ENCODE results near the gene ELF2. TPM values are rescaled to one million over a fixed set of nuclear protein-coding genes. Genes with fewer than 3 reads are reported as not detected.

ELF2 gene
- total RNA-seq, 4 donors from 2014 or later: 58.1 to 76.6 (median 65.0) TPM

GRCh38 chr4:139108567-139109128, 68.4 kb downstream of the ELF2 start:
- WGBS, 2 donors: 86 to 88% methylated on average over 6 of the region's 6 CpGs
- Histone ChIP-seq H3K9me3 (no peaks in the 10 kb centered on the region), H3K27me3 (no peaks in the 10 kb centered on the region), H3K36me3 (no peaks in the 10 kb centered on the region), H3K27ac (no peak overlapping the region), H3K4me3 (replicated peaks in 1 of 3) (no peak overlapping the region), H3K4me1 (no peaks in the 10 kb centered on the region)
- no peak for DNase-seq
- TF ChIP-seq POLR2A (IDR thresholded peaks at IDR 0.05): no peak
- TF ChIP-seq, protein P1, sequence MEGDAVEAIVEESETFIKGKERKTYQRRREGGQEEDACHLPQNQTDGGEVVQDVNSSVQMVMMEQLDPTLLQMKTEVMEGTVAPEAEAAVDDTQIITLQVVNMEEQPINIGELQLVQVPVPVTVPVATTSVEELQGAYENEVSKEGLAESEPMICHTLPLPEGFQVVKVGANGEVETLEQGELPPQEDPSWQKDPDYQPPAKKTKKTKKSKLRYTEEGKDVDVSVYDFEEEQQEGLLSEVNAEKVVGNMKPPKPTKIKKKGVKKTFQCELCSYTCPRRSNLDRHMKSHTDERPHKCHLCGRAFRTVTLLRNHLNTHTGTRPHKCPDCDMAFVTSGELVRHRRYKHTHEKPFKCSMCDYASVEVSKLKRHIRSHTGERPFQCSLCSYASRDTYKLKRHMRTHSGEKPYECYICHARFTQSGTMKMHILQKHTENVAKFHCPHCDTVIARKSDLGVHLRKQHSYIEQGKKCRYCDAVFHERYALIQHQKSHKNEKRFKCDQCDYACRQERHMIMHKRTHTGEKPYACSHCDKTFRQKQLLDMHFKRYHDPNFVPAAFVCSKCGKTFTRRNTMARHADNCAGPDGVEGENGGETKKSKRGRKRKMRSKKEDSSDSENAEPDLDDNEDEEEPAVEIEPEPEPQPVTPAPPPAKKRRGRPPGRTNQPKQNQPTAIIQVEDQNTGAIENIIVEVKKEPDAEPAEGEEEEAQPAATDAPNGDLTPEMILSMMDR (IDR thresholded peaks at IDR 0.05): no peak
- intact Hi-C loops (cut with DNase I): loop anchor here (10.0 kb wide), 1 partner anchor 46 kb away; no protein-coding TSS in a partner anchor

DNA sequence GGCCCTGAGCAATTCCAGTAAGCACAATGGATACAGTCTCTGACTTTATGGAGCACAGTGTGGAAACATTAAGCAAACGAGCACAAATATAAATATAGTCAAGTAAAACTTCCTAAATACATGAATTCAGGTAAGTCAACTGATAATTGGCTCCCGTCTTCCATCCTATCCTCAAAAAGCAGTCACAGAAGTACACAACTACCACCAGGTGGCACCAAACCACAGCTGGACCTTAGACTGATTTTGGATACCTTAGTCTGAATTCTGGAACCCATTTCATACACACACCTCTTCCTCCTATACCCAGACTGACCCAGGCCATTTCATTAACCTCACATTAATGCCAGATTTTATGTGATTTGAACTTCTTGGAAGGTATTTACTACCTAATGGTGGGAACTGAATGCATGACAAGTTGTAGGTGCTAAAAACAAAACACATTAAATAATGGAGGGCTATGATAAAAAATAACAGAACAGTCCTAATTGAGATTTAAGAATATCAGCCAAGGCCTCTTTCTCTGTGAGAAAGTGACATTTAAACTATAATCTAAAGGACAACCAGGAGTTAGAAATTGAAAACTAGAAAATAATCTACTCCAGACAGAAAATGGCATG, 77.5 kb downstream of the ELF2 start:
- Histone ChIP-seq H3K4me3 (replicated peaks in 1 of 3) (no peak overlapping the region), H3K4me1 (no peaks in the 10 kb centered on the region), H3K27me3 (no peaks in the 10 kb centered on the region), H3K9me3 (no peaks in the 10 kb centered on the region), H3K36me3 (no peaks in the 10 kb centered on the region), H3K27ac (no peak overlapping the region)
- no peak for TF ChIP-seq POLR2A (IDR thresholded peaks at IDR 0.05)
- TF ChIP-seq, protein P1 (IDR thresholded peaks at IDR 0.05): peak; percentile 34 to 94 (median 80)
- WGBS, 2 donors: 4 to 9% methylated on average over 2 of the region's 2 CpGs
- DNase-seq: peak; percentile 68 to 83
- intact Hi-C loops (cut with DNase I): loop anchor here (5.0 kb wide), 1 partner anchor 193 kb away; no protein-coding TSS in a partner anchor

DNA sequence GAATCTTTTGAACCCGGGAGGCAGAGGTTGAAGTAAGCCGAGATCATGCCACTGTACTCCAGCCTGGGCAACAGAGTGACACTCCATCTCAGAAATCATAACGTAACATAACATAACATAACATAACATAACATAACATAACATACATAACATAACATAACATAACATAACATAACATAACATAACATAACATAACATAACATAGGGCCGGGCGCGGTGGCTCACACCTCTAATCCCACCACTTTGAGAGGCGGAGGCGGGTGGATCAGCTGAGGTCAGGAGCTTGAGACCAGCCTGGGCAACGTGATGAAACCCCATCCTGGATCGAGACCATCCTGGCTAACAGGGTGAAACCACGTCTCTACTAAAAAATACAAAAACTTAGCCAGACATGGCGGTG, 84.7 kb downstream of the ELF2 start:
- no peaks in the 10 kb centered on the region for H3K27me3 ChIP-seq
- DNase-seq: no peak
- intact Hi-C loops (cut with DNase I): no loop called here
- no peaks in the 10 kb centered on the region for H3K36me3 ChIP-seq
- H3K9me3 ChIP-seq: no peaks in the 10 kb centered on the region
- WGBS, 2 donors: 87 to 90% methylated on average over 12 of the region's 12 CpGs
- TF ChIP-seq, protein P1 (IDR thresholded peaks at IDR 0.05): no peak
- TF ChIP-seq POLR2A (IDR thresholded peaks at IDR 0.05): no peak
- no peaks in the 10 kb centered on the region for H3K4me1 ChIP-seq
- H3K27ac ChIP-seq: no peak overlapping the region
- H3K4me3 ChIP-seq (replicated peaks in 1 of 3): no peak overlapping the region

GRCh38 chr4:139085141-139085540, 91.9 kb downstream of the ELF2 start:
- intact Hi-C loops (cut with DNase I): loop anchor here (10.0 kb wide), 1 partner anchor 50 kb away; no protein-coding TSS in a partner anchor
- no peaks in the 10 kb centered on the region for H3K36me3 ChIP-seq
- 40 to 42% methylated on average over 5 of the region's 5 CpGs for WGBS, 2 donors
- no peaks in the 10 kb centered on the region for H3K9me3 ChIP-seq
- H3K27me3 ChIP-seq: no peaks in the 10 kb centered on the region
- H3K4me1 ChIP-seq: peaks cover 7 to 16% of the 10 kb centered on the region in 2 donors
- peak overlapping the region in 2 of 3 donors; percentile 69 to 70 for H3K4me3 ChIP-seq (replicated peaks in 1 of 3)
- DNase-seq: no peak
- TF ChIP-seq, protein P1 (IDR thresholded peaks at IDR 0.05): peak in 1 of 6 experiments; percentile 12
- TF ChIP-seq POLR2A (IDR thresholded peaks at IDR 0.05): no peak
- peak overlapping the region; percentile 81 to 93 (median 90) for H3K27ac ChIP-seq

DNA sequence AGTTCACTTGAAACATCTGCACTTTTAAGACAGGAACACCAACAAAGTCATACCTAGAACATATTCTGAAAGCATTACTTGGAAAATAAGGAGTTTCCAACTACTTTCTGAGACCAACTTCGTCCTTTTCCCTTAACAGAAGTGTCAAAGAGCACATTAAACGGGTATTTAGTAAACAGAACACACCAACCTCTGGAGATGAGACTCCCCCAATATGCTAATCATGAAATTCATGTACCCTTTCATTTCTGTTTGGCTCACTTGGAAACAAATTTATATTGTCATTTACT, 92.3 kb downstream of the ELF2 start:
- 1 to 3% methylated on average over 2 of the region's 2 CpGs for WGBS, 2 donors
- H3K27ac ChIP-seq: peak overlapping the region; percentile 81 to 93 (median 90)
- intact Hi-C loops (cut with DNase I): loop anchor here (5.0 to 10.0 kb wide), 2 partner anchors 50 to 93 kb away; partner anchors contain the start of gene ELF2
- no peaks in the 10 kb centered on the region for H3K27me3 ChIP-seq
- H3K4me1 ChIP-seq: peaks cover 7 to 16% of the 10 kb centered on the region in 2 donors
- H3K36me3 ChIP-seq: no peaks in the 10 kb centered on the region
- TF ChIP-seq, protein P1 (IDR thresholded peaks at IDR 0.05): no peak
- no peak for TF ChIP-seq POLR2A (IDR thresholded peaks at IDR 0.05)
- H3K9me3 ChIP-seq: no peaks in the 10 kb centered on the region
- H3K4me3 ChIP-seq (replicated peaks in 1 of 3): peak overlapping the region; percentile 69 to 99 (median 70)
- no peak for DNase-seq

All from thyroid gland (tissue), 4 donors.